Thyroid gland (tissue), 4 donors: Measurements from ENCODE around the gene RELL1. TPM values are rescaled to one million over a fixed set of nuclear protein-coding genes. Genes with fewer than 3 reads are reported as not detected.

ENCODE experiments used
- DNase-seq, 2 donors: peaks; one replicate each; pipeline ENCODE4 v3.0.0-alpha.2; 2019
- H3K27ac ChIP-seq, 3 donors: fragments of 200-600 bp; sonication (generic); 1 replicate in 2 of 3; 2 replicates in 1 of 3; pipeline ENCODE4 v1.5.1; 2016 to 2019; ENCODE audit warnings: mild to moderate bottlenecking in 1 of 3, moderate library complexity in 1 of 3
- H3K27me3 ChIP-seq: fragments of 200-600 bp; sonication (generic); one replicate; pipeline ENCODE4 v1.5.1; 2019
- H3K36me3 ChIP-seq, 2 donors: fragments of 200-600 bp; sonication (generic); one replicate each; pipeline ENCODE4 v1.5.1; 2016 to 2019
- H3K4me1 ChIP-seq, 2 donors: fragments of 200-600 bp; sonication (generic); one replicate each; pipeline ENCODE4 v1.5.1; 2017 to 2019
- H3K4me3 ChIP-seq, 3 donors: fragments of 200-600 bp; sonication (generic); replicated peaks in 1 of 3; 1 replicate in 2 of 3; 2 replicates in 1 of 3; pipeline ENCODE4 v1.5.1; 2016; ENCODE audit warnings: mild to moderate bottlenecking in 1 of 3
- H3K9me3 ChIP-seq: fragments of 200-600 bp; sonication (generic); one replicate; pipeline ENCODE4 v1.5.1; 2017
- POLR2A ChIP-seq, 2 donors: fragments of 450-650 bp; IDR thresholded peaks; one replicate each; pipeline ENCODE4 v1.6.1; 2017; ENCODE audit warnings: antibody characterized with exemption in 2 of 2, mild to moderate bottlenecking in 2 of 2, moderate library complexity in 1 of 2
- WGBS, 2 donors: methylation state at CpG; one replicate each; pipeline ENCODE4 v1.1.5; 2017; 5-methylcytosine and 5-hydroxymethylcytosine counted together
- intact Hi-C: fragments of 100-400 bp; cut with DNase I; formaldehyde crosslinking; loops from one replicate; pipeline ENCODE4 v1.15.1; 2023
- total RNA-seq, 4 donors: library from RNA; depleted of rRNA; stranded (reverse); fragments of >200 nt; gene quantifications; one replicate each; pipeline ENCODE4 v1.2.3, GENCODE V29; 2016
- TF ChIP-seq, protein P1 (sequence below), 6 experiments: fragments of 200-600 bp in 3 of 6; fragments of 450-650 bp in 3 of 6; sonication (generic) in 3 of 6; IDR thresholded peaks; one replicate each; pipeline ENCODE4 v1.5.1; 2016 to 2019; ENCODE audit warnings: antibody characterized with exemption in 6 of 6, mild to moderate bottlenecking in 2 of 6, inconsistent platforms in 1 of 6, moderate library complexity in 1 of 6

Gene RELL1
- total RNA-seq, 4 donors from 2014 or later, result 105 to 123 (median 116) TPM

DNA sequence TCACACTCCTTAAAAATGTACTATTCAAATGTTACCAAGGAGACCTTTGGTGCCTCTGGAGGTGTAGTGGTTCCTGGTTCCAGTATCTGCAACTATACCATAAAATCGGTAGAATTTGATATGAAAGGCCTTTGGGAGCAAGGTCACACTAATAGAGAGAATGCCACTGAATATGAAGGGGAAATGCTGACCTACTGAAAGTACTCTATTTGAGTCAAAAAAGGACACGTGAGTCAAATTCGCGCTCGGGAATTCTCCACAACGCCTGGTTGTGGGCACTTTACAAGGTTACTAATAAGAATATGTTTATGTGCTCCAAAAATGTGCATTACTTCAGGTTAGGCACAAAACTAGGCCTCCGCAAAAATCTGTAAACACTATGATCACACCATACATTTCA lies 39.5 kb upstream of the RELL1 start:
- TF ChIP-seq, protein P1, sequence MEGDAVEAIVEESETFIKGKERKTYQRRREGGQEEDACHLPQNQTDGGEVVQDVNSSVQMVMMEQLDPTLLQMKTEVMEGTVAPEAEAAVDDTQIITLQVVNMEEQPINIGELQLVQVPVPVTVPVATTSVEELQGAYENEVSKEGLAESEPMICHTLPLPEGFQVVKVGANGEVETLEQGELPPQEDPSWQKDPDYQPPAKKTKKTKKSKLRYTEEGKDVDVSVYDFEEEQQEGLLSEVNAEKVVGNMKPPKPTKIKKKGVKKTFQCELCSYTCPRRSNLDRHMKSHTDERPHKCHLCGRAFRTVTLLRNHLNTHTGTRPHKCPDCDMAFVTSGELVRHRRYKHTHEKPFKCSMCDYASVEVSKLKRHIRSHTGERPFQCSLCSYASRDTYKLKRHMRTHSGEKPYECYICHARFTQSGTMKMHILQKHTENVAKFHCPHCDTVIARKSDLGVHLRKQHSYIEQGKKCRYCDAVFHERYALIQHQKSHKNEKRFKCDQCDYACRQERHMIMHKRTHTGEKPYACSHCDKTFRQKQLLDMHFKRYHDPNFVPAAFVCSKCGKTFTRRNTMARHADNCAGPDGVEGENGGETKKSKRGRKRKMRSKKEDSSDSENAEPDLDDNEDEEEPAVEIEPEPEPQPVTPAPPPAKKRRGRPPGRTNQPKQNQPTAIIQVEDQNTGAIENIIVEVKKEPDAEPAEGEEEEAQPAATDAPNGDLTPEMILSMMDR (IDR thresholded peaks at IDR 0.05), result no peak
- TF ChIP-seq POLR2A (IDR thresholded peaks at IDR 0.05), result no peak
- Histone ChIP-seq H3K36me3 (no peaks in the 10 kb centered on the region), H3K27ac (no peak overlapping the region), H3K9me3 (no peaks in the 10 kb centered on the region), H3K4me3 (no peak overlapping the region), H3K27me3 (no peaks in the 10 kb centered on the region), H3K4me1 (no peaks in the 10 kb centered on the region)
- DNase-seq, result no peak
- WGBS, 2 donors, result 95 to 96% methylated on average over 7 of the region's 7 CpGs
- intact Hi-C loops, result no loop called here

DNA sequence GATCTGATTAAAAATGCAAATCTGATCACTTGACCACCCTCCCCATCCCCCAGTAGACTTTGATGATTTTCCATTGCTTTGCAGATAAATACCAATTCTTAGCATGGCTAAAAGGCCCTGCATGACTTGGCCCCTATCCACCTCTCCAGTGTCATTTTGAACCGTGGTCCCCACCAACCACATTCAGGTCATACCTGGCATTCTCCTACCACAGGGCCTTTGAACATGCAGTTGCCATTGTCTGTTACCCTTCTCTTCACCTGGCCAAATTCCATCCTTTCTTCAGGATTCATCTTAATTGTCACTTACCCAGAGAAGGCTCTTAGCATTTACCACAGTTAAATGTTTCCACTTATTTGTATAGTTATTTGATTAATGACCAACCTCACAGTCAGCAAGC lies 36.9 kb upstream of the RELL1 start:
- 90 to 100% methylated on average over 1 of the region's 1 CpG for WGBS, 2 donors
- Histone ChIP-seq H3K4me1 (no peaks in the 10 kb centered on the region), H3K36me3 (no peaks in the 10 kb centered on the region), H3K27ac (no peak overlapping the region), H3K4me3 (no peak overlapping the region), H3K9me3 (no peaks in the 10 kb centered on the region), H3K27me3 (no peaks in the 10 kb centered on the region)
- DNase-seq, result no peak
- TF ChIP-seq, protein P1 (IDR thresholded peaks at IDR 0.05), result no peak
- TF ChIP-seq POLR2A (IDR thresholded peaks at IDR 0.05), result no peak
- intact Hi-C loops, result no loop called here

DNA sequence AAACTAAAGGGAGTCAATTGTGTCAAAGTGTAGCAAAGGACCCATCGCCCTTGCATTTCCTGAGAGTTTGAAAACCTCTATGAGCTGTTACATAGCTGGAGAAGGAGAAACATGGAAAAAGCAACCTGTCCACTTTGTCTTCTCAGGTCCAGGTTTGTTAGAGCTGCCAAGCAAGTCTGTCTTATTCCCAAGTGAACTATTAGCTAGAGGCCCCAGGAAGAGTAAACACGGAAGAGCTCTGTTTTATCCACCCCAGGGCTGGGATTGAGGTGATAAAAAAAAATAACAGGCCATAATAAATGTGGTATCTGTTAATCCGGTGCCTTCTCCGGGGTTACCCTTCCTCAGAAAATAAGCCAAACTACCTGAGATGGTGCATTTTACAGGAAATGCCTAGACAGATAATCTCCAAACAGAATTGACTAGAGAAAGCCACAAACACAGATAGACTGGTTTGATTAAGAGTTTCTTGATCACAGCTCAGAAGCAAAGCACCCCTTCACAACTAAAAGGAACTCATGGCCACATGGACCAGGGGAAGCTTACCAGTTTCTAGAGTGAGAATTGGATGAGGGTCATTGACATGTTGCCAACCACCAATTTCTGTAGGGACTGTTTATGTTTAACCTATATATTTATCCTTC lies 35.9 kb upstream of the RELL1 start:
- Histone ChIP-seq H3K36me3 (no peaks in the 10 kb centered on the region), H3K27ac (no peak overlapping the region), H3K4me1 (no peaks in the 10 kb centered on the region), H3K27me3 (no peaks in the 10 kb centered on the region), H3K4me3 (no peak overlapping the region), H3K9me3 (no peaks in the 10 kb centered on the region)
- WGBS, 2 donors, result 76 to 82% methylated on average over 4 of the region's 4 CpGs
- TF ChIP-seq, protein P1 (IDR thresholded peaks at IDR 0.05), result no peak
- no peak for TF ChIP-seq POLR2A (IDR thresholded peaks at IDR 0.05)
- intact Hi-C loops, result no loop called here
- no peak for DNase-seq

DNA sequence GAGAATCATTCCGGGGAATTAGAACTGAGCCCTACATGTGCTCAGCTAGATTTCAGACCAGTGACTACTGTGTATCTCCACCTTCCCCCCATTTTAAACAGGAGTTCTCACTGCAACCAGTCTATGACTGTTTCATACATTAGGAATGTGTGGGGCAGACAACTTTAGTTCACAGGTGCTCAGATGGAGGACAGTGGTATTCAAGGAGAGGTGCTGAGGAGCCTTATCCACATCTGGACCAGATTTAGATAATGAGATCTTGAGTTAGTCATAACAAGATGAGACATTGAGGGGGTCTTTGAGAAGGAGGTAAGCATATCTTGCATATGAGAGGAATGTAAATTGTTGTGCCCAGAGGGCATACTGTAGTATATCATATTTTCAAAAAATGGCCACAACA lies 32.8 kb upstream of the RELL1 start:
- no peak for TF ChIP-seq POLR2A (IDR thresholded peaks at IDR 0.05)
- TF ChIP-seq, protein P1 (IDR thresholded peaks at IDR 0.05), result no peak

DNA sequence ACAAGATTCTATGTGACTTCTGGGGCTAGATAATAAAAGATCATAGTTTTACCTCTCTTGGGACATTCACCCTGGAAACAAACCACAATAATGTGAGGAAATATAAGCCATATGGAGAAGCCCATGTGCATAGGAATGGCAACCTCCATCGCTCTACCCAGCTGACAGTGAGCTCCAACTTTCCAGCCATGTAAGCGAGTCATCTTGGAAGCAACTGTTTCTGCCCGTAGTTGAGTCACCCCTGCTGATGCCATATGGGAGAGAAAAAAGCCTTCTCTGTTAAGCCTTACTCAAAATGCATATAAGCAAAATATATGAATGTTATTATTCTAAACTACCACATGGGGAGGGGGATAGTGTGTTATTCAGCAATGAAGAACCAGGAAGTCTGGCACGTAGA lies 31.4 kb upstream of the RELL1 start:
- H3K36me3 ChIP-seq, result no peaks in the 10 kb centered on the region
- TF ChIP-seq, protein P1 (IDR thresholded peaks at IDR 0.05), result no peak
- TF ChIP-seq POLR2A (IDR thresholded peaks at IDR 0.05), result no peak
- 65 to 81% methylated on average over 4 of the region's 4 CpGs for WGBS, 2 donors
- intact Hi-C loops, result no loop called here
- H3K27me3 ChIP-seq, result no peaks in the 10 kb centered on the region
- H3K4me1 ChIP-seq, result no peaks in the 10 kb centered on the region
- H3K27ac ChIP-seq, result no peak overlapping the region
- no peak overlapping the region for H3K4me3 ChIP-seq
- H3K9me3 ChIP-seq, result no peaks in the 10 kb centered on the region
- no peak for DNase-seq

More for the DNA sequence above, 32.8 kb upstream of the RELL1 start:
- no peak for DNase-seq
- WGBS, 2 donors, result 85 to 96% methylated on average over 1 of the region's 1 CpG
- intact Hi-C loops, result no loop called here
- H3K9me3 ChIP-seq, result no peaks in the 10 kb centered on the region
- no peak overlapping the region for H3K4me3 ChIP-seq
- H3K27ac ChIP-seq, result no peak overlapping the region
- H3K36me3 ChIP-seq, result no peaks in the 10 kb centered on the region
- no peaks in the 10 kb centered on the region for H3K4me1 ChIP-seq
- H3K27me3 ChIP-seq, result no peaks in the 10 kb centered on the region
